ENCODE measurements around the gene MCM9.
"Not testable (repeated sequence)": the region's sequence is repeated elsewhere in the genome, so short reads cannot be mapped to it uniquely, and the experiment has no call there.

MCM9 gene

DNA sequence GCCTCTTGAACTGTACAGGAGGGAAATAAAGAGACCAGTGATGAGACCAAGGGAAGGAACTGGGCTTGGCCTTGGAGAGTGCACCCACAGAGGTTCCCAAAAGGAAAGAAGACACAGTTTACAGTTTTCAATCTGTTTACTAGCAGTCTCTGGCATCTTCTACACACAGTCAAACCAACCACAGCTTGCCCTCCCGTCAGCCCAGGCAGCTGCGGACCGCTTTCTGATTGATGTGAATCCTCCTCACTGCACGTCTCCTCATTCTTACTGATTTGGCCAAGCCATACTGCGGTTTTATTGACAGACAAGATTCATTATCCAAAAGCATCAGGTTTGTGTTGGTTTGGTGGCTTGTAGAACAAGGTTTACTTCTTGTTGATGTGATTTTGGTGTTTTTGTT is 145.5 kb downstream of the MCM9 start:
- no peak for DNase-seq

DNA sequence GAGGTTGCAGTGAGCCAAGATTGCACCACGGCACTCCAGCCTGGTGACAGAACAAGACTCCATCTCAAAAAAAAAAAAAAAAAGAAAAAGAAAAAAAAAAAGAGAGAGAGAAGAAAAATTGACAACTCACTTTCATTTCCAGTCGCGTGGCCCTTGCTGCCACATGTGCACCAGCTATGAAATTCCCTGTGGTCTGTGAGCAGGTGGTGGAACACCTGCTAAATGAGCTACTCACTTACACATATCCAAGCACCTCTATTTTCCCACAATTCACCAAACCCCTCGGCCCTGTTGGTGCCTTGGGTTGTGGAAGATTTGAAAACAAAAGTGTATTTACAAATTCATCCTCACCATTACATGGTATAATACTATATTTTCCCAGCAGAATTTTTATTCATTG is 146.3 kb downstream of the MCM9 start:
- no peak for DNase-seq

DNA sequence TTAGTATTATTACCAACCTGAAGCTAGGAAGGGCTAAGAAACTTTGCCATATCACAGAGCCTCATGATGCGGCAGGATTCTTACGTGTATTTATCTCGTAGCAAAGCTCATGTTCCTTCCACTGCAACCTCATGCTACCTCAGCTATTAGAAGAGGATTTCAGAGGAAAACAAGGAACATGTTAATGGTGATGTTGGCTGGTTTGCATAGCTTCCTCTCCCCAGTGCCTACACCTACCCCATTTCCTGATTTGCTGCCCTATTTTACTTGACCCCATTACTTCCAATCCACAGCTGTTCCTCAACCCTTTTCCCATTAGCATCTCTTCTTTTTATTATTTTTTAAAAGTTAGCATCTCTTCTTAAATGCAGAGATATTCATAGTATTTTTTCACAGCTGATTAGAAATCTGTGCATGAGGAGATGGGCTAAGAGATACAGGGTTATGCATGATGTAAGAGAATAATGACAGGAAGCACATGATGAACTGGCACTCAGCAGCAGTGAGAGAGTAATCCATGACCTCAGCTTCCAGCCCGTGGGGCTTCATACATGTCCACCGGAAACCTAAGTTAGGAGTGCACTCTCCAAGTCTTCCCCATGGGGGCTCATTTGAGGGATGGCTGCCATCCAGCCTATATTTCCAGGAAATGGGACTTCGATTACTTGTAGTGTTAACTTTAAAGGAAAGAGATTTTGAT is 147.1 kb downstream of the MCM9 start:
- DNase-seq, result no peak

DNA sequence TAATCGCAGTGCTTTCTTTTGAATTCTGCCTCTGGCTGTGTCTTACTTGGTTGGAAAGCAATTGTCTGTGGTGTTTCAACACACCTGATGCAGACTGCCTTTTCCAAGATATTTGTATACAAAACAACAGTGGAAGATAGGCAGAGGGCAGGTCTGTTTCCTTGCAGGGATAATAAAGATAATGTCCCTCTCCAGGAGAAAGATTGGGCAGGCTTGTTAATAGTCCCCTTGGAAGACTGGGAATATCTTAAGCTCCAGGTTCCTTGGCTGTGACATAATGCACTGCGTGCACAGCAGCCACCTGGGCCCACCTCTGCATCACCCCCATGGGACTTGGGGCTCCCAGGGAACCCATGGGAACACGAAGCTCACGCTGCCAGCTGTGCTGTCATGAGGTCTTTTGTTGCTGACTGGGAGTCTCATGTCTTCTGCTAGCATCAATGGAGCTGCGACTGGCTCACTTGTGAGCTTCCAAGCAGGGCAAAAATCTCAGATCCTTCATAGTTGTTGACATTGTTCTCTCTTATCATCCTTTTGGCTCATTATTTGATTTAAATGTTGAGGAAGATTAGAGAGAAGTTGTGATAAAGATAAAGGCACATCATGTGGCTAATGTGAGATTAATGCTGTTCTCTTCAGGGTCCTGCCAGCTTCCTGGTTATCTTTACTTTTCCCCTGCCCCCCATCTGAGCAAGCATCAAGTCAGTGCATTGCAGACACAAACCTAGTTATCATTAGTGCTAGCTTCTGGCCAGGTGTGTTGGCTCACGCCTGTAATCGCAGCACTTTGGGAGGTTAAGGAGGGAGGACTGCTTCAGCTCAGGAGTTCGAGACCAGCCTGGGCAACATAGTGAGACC is 148.1 kb downstream of the MCM9 start:
- no peak for DNase-seq

DNA sequence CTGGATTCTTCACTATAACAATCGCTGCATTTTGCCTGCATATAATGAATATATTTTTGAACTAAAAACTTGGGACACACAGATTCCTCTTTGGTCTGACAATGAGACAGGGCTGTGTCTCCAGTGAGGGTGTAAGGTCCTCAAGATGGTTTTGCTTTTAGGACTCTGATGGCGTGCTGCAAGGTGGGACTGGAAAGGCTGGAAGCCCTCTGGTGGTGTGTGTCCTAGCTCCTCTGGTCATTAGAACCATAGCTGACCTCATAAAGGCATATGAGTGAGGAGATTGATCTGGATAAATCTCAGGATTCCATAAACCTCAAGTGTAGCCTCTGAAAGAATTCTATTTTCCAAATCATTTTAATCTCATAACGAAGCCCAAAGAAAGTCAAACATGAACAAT is 149.4 kb downstream of the MCM9 start:
- DNase-seq, result no peak

DNA sequence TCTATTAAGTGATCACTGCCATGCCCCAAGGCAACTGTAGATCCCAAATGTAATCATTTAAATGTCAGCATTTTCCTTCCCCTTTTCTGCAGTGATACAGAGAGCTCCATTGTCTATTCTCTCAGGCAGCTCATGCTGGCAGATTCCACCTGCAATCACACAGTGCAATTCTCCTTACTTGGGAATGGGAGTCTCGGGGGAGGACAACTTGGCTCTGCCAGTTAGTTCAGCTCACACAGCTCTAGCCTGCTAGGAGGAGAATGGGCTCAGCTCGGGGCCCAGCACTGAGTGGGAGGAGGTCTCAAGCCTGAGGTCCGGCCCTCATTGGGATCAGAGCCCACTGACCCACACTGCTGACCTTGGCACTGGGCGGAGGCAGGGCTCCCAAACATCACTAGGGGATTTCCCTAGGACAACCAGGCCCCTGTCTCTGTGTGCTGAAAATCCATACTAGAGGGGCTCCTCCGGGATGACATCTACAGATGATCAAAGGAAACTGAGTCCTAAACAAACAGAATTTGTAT is 150.3 kb downstream of the MCM9 start:
- no peak for DNase-seq

DNA sequence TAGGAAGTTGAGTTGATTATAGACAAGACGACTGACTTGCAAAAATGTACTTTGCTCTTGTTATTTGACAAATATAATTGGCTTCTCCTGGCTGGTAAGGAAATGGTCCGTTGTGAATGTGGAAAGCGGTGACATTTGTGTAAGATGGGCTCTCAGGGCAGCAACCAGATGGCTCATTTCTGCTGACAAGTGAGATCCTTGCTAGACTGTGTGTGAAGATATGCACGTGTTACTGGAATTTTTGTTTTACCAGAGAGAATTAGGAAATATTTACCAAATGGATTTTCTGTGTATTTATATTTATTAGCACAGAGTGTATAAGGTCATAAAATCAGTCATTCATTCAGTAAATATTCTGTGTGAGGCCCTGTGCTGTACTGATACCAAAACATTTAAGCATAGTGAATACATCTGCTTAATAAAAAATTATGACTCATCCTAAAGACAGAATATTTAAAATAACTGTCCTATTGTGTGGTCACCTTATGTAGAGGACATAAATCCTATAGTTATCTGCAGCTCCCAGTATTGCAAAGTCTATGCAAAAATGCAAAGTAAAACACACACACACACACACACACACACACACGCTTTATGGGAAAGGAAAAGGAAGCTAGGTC is 150.9 kb downstream of the MCM9 start:
- no peak for DNase-seq

DNA sequence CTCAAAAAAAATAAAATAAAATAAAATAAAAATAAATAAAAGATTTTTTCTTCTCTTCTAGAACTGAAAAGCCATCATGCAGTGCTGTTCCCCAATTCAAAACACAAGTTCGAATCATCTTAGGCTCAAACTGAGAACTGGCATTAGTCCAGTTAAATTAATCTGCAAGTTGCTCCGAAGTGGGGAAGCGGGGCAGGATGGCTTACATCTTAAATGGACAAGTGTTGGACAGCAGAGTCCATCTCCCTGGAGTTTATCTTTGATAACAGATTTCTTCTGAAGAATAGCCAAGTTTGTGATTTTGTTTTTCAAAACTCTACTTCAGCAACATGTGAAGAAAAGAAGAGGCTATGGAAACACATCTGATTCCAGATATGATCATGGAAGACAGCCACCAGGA is 152.3 kb downstream of the MCM9 start:
- no peak for DNase-seq

DNA sequence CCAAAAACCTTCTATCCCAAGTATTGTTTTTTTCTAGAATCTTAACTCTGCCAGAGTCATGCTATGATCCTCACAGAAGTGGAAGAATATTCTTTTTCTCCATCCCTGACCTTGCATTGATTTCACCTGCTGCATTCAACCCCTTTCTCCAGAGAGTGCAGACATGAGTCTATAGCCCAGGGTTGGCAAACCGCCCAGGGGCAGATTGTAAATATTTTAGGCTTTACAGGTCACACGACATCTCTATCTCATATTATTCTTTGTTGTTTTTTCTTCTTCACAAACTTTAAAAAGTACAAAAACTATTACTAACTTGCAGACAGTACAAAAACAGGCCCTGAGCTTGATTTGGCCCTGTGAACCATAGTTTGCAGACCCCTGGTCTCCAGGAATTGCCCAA is 153.1 kb downstream of the MCM9 start:
- no peak for DNase-seq

DNA sequence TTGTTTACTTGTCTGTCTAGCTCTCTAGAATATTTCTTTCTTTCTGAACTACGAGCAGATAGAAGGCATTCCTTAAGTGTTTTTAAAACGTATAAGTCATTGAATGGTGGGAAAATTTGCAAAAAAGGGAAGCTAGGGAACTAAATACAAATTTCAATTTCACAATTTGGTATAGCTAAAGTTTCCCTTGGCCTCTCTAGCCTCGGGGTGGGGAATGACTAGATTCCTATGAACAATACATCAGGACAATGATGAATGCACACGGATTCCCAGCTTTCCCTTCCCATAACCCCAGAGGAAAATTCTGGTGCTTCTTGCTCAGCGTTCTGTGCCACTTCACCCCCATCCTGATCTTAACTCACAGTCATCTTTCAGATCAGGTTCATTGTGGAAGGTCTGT is 154.3 kb downstream of the MCM9 start:
- no peak for DNase-seq

DNA sequence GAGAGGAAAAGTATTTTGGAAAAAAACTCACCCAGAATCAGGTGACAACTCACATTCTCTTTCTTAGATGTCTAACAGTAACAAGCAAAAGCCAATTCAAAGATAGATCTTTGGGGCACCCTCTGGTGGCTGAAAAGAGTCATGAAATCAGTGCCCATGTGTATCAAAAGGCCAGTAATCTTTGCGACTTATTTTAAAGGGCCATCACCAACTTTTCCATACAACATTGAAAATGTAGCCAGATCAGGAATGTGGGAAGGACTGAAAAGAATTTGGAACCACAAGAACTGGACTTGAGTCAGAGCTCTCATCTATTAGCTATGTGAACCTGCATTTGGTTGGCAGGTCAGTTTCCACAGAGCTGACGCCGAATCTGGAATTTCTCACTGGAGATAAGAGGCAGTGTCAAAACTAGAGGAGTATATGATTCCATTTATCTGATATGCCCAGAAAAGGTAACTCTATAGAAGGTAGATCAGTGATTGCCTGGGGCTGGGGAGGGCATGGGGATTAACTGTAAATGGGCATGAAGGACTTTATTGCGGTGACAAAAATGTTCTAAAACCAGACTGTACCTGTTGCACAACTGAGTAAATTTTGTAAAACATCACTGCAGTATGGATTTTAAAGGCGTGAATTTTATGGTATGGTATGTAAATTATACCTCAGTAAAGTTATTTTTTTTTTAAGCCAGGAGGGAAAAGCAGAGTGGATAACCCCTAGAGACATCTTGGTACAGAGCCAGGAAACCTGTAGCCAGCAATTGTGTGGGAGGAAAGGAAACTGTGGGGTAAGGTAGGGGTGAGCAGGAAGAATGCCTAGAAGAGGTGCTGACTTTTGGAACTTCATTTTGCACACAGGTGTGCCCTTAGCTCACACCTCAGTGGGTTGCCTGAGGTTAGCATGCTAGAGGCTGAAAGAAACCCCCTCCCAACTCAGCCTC is 158.1 kb downstream of the MCM9 start:
- peak; percentile 65 for DNase-seq

DNA sequence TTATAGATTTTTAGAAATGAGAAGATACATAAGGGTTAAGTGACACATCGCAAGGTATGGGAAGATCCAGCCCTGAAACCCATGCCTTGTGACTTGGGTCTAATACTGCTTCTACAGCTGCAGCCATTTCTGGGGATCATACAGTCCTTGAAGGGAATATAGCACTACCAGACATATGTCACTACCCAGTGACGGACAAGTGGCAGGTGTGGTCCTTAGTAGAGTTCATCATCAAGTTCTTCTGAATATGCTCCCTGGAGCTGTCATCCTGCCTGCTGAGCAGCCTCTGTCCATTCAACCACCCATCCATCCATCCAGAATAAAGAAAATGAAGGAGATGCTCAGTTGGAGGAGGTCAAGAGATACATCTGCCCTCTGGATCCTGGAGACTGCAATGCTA is 159.6 kb downstream of the MCM9 start:
- no peak for DNase-seq

DNA sequence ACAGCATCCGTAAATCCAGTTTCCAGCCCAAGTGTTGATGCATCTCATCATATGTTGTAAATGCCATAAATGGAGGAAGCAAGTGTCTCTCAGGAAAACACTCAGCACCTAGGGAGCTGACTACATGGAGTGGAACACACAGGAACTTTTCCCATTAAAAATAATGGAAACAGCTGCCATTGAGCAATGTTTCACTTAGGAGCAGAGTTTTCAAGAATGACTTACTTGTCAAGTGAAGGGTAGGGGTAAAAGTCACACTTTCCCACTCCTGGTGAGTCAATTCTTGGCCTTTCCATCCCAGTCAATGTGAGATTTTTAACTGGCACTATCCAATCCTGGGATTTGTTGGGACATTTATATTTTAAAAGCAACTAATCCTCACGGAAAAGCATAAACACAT is 160.4 kb downstream of the MCM9 start:
- no peak for DNase-seq

DNA sequence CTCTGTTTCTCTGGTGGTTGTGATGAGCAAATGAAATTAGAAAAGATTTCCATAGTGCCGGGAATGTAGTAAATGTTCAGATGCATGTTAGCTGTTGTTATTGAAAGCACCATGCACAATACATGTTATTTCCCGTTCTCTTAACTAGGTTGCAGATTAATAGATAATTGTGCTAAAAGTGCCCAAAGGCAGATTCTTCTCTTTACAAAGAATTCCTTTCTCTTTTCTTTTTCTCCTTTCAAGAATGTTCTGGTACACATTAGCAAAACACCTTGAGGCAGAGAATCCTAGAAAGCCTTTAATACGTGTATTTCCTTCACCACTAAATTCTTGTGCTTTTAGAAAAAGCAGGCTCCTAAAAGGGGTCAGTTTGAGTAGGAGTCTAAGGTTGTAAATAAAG is 162.1 kb downstream of the MCM9 start:
- DNase-seq, result no peak

DNA sequence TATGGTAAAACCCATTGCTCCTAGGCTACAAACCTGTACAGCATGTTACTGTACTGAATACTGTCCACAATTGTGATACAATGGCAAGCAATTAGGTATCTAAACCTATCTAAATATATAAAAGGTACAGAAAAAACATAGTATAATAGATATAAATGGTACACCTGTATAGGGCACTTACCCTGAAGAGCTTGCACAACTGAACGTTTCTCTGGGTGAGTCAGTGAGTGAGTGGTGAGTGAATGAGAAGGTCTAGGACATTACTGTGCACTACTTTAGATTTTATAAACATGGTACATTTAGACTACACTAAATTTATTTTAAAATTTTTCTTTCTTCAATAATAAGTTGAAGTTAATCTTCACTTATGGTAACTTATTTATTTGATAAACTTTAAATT is 163.7 kb downstream of the MCM9 start:
- DNase-seq, result no peak

DNA sequence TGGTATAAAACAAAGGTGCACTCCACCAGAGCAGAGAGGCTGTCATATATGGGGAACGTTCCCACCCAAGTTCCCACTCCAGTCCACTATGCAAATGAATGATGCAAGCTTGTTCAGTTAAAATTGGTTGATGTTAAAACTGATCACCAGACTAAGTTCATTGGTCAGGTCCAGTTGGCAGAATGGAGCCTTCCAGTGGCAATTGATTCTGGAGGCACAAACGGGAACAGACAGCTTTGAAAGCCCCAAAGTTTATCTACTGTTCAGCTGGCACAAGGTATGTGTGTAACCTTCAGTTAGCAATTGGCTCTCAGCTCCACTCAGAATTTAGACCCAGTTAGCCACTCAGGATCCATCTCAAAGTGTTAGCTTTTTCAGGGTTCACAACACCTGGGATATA is 164.1 kb downstream of the MCM9 start:
- no peak for DNase-seq

DNA sequence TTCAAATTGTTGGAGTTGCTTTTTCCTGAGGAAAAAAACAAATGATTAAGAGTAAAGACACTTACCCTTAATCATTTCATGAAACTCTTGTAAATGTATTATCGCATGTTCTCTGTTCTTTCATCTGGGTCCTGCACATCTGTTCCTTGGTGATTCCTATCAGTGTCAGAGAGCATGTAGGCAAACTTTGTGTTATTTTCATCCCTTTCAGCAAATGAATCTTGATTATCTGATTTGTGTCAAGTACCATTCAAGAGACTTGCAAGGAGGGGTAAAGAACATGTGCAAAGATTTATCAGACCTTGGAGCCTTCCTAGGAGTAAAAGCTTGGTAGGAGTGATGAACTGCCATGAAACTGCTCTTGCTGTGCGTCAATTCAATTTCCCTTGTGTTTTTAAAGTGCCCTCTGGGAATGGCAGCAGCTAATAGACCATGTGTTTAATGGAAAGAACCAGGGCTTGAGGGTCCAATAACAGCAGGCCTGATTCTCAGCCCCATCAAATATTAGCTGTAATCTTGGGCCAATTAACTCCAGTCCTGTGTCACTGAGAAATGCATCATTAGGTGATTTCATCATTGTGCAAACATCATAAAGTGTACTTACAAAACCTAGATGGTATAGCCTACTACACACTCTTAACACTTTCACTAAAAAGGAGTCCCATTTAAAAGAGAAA is 164.7 kb downstream of the MCM9 start:
- no peak for DNase-seq

DNA sequence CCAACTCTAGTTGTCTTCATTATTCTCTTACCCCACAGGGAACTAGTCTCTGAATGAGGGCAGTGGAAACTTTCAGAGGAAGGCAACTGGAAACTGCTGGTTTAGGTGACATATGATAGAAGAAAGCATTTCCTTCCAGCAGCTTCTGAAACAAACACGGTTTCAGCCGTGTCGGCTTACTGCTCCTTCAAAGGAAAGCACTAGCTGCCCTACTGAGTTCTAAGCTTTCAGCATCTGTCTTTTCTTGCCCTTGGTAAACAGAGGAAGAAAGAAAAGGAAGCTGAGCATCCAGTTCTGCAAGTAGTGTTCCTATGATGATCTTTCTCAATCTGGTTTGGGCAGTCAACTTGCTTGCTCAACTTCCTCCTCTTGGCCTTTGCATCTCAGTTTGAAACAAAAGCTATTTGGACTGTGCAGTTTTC is 166.0 kb downstream of the MCM9 start:
- no peak for DNase-seq

DNA sequence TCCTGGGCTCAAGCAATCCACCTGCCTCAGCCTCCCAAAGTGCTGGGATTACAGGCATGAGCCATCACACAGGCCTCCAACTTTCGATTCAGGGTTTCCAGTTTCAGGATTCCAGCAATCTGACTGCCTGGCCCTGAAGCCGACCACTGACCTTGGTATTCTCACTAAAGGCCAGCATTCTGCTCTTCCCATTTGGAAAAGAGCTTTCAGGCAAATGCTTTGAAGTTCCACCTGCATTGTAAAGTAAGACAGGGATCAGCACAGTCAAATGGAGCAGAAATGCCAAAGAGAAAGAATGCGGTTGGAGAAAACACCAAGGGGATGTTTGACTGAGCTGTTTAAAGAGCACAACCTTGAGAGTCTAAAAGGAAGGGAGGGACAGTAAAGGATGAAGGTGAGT is 166.5 kb downstream of the MCM9 start:
- no peak for DNase-seq

DNA sequence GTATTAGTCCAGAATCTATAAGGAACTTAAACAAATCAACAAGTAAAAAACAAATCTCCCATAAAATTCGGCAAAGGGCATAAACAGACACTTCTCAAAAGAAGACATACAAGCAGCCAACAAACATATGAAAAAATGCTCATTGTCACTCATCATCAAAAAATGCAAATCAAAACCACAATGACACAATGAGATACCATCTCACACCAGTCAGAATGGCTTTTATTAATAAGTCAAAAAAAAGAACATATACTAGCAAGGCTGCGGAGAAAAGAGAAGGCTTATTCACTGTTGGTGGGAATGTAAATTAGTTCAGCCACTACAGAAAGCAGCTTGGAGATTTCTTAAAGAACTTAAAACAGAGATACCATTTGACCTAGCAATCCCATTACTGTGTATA is 169.6 kb downstream of the MCM9 start:
- not testable (repeated sequence) for DNase-seq

DNA sequence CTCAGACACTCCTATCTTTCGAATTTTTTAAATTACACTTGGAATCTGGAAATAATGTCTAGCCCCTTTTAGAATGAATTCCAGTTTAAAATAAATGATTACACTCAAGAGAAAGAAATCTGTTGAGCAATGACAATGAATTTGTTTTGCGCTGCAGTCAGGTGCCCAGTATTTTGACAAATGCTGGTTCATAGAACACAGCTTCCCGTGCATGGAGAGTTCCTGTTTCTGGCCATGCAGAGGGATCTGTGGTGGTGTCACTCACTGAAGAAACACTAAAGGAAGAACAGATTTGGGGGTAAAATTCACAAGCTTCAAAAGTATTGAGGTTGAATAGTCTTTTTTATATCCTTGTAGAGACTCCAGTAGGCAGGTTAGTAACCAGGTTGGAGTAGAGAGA is 170.2 kb downstream of the MCM9 start:
- DNase-seq, result no peak
